Smooth muscle cell (in vitro differentiated cells): ENCODE results near the gene STK39. TPM values are rescaled to one million over a fixed set of nuclear protein-coding genes. Genes with fewer than 3 reads are reported as not detected.

Source experiments
- DNase-seq: peaks from one replicate; lab custom pipeline; 2025; ENCODE audit not compliant: unreplicated experiment; lab: John Stamatoyannopoulos, UW
- H2AFZ ChIP-seq: fragments of 200-600 bp; sonication (generic); 2 replicates; pipeline ENCODE4 v1.6.0; 2016; ENCODE audit warnings: antibody characterized with exemption, low read depth, mild to moderate bottlenecking
- H3F3A ChIP-seq: fragments of 200-600 bp; sonication (generic); 2 replicates; pipeline ENCODE4 v1.6.0; 2017; ENCODE audit warnings: antibody characterized with exemption, low read depth
- H3K27ac ChIP-seq: fragments of 200-600 bp; sonication (generic); 2 replicates; pipeline ENCODE4 v1.5.1; 2016; ENCODE audit warnings: low read depth, mild to moderate bottlenecking
- H3K27me3 ChIP-seq: fragments of 200-600 bp; sonication (generic); 2 replicates; pipeline ENCODE4 v1.6.1; 2016; ENCODE audit warnings: low read depth, mild to moderate bottlenecking
- H3K36me3 ChIP-seq: fragments of 200-600 bp; sonication (generic); 2 replicates; pipeline ENCODE4 v1.5.1; 2016; ENCODE audit warnings: low read depth
- H3K4me1 ChIP-seq: fragments of 200-600 bp; sonication (generic); 2 replicates; pipeline ENCODE4 v1.5.1; 2016; ENCODE audit warnings: low read depth
- H3K4me2 ChIP-seq: fragments of 200-600 bp; sonication (generic); 2 replicates; pipeline ENCODE4 v1.6.0; 2016; ENCODE audit warnings: mild to moderate bottlenecking
- H3K4me3 ChIP-seq: fragments of 200-600 bp; sonication (generic); 2 replicates; pipeline ENCODE4 v1.5.1; 2016; ENCODE audit warnings: mild to moderate bottlenecking
- H3K79me2 ChIP-seq: fragments of 200-600 bp; sonication (generic); 2 replicates; pipeline ENCODE4 v1.6.0; 2016; ENCODE audit warnings: low read depth, mild to moderate bottlenecking
- H3K9ac ChIP-seq: fragments of 200-600 bp; sonication (generic); 2 replicates; pipeline ENCODE4 v1.6.0; 2016; ENCODE audit warnings: low read depth
- H3K9me3 ChIP-seq: fragments of 200-600 bp; sonication (generic); replicated peaks from 2 replicates; pipeline ENCODE4 v1.5.1; 2016; ENCODE audit warnings: low read depth
- H4K20me1 ChIP-seq: fragments of 200-600 bp; sonication (generic); 2 replicates; pipeline ENCODE4 v1.6.0; 2016; ENCODE audit warnings: low read depth
- WGBS: methylation state at CpG from one replicate; pipeline ENCODE4 v1.1.7; 2016; ENCODE audit warnings: low lambda C conversion rate; 5-methylcytosine and 5-hydroxymethylcytosine counted together
- polyA plus RNA-seq: library from polyadenylated mRNA; unstranded; fragments of >200 nt; fragmentation: Nextera tagmentation; extraction: Ambion mirVana; gene quantifications from 2 replicates; pipeline ENCODE4 v1.2.1, GENCODE V29; 2016
- total RNA-seq: library from RNA; depleted of rRNA; stranded (reverse); fragments of >200 nt; gene quantifications from 2 replicates; pipeline ENCODE4 v1.2.3, GENCODE V29; 2014
- TF ChIP-seq, protein P1 (sequence below): fragments of 200-600 bp; sonication (generic); IDR thresholded peaks from 2 replicates; pipeline ENCODE4 v1.5.1; 2017; ENCODE audit warnings: borderline replicate concordance, mild to moderate bottlenecking, antibody characterized with exemption; ENCODE audit not compliant: insufficient read depth, poor library complexity, severe bottlenecking

Gene STK39
- total and polyA plus RNA-seq, 2 experiments from 2014 or later = 21.1 to 37.8 TPM

DNA sequence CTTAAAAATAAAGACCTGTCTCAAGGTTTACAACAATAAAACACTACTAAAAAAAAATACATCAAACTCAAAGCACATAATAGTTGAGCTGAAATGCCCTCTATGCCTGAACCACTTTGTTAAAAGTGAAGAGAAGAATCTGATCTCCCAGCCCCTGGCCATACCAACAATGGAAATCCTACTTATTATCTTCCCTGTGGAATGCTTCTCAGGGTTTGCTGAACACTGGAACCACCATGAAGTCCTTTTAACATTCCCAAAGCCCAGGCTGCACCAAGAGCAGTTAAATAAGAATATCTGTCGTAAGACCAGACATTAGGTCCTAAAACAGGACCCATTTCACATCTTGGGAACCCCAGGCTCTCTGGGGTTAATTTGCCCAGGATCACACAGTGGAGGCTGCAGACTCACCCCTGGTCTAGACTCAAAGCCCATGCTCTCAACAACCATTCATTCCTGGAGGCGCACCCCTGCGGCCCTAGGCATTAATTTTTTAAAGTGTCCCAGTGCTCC lies 285.8 kb downstream of the STK39 start:
- no peak overlapping the region for H3K4me2 ChIP-seq
- no peak overlapping the region for H2AFZ ChIP-seq
- H4K20me1 ChIP-seq = no peaks in the 10 kb centered on the region
- H3K79me2 ChIP-seq = no peaks in the 10 kb centered on the region
- no peak for DNase-seq
- WGBS = 82% methylated on average over 3 of the region's 3 CpGs
- peaks cover 17% of the 10 kb centered on the region for H3K4me1 ChIP-seq
- H3K4me3 ChIP-seq = no peak overlapping the region
- H3K27ac ChIP-seq = no peak overlapping the region
- TF ChIP-seq, protein P1, sequence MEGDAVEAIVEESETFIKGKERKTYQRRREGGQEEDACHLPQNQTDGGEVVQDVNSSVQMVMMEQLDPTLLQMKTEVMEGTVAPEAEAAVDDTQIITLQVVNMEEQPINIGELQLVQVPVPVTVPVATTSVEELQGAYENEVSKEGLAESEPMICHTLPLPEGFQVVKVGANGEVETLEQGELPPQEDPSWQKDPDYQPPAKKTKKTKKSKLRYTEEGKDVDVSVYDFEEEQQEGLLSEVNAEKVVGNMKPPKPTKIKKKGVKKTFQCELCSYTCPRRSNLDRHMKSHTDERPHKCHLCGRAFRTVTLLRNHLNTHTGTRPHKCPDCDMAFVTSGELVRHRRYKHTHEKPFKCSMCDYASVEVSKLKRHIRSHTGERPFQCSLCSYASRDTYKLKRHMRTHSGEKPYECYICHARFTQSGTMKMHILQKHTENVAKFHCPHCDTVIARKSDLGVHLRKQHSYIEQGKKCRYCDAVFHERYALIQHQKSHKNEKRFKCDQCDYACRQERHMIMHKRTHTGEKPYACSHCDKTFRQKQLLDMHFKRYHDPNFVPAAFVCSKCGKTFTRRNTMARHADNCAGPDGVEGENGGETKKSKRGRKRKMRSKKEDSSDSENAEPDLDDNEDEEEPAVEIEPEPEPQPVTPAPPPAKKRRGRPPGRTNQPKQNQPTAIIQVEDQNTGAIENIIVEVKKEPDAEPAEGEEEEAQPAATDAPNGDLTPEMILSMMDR = no peak
- no peaks in the 10 kb centered on the region for H3K27me3 ChIP-seq
- no peak overlapping the region for H3K9ac ChIP-seq
- no peaks in the 10 kb centered on the region for H3K9me3 ChIP-seq
- no peaks in the 10 kb centered on the region for H3F3A ChIP-seq
- no peaks in the 10 kb centered on the region for H3K36me3 ChIP-seq

DNA sequence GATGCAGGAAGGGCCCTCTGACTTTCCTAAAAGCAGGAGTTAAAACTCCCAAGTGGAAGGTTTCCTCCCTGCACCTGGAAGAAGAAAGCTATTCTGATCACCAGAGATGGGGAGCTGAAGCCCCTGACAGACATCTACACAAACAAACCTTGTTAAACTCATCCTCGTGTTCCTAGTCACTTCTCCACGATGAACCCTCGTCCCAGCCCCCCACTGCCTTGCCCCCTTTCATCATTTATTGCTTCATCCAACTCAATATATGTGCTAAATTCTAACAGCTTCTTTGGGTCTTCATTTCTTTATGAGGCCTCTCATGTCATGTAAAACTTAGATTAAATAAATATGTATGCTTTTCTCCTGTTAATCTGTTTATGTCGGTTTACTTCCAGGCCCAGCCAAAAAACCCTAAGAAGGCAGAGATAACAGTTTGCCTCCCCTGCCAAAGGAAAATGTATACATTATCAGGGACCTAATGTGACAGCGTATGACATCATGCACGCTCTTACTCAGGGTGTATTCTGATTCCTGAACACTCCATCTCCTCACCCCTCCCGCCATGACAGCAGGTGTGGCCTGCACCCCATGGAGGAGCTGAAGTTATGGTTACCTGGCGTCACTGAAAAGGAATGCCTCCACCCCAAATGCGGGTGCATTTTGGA lies 287.2 kb downstream of the STK39 start:
- H3K9ac ChIP-seq = no peak overlapping the region
- no peaks in the 10 kb centered on the region for H3K79me2 ChIP-seq
- no peaks in the 10 kb centered on the region for H4K20me1 ChIP-seq
- H3K4me2 ChIP-seq = no peak overlapping the region
- H3K9me3 ChIP-seq = no peaks in the 10 kb centered on the region
- H3K27me3 ChIP-seq = no peaks in the 10 kb centered on the region
- H3K27ac ChIP-seq = no peak overlapping the region
- H3K4me3 ChIP-seq = no peak overlapping the region
- peaks cover 18% of the 10 kb centered on the region for H3K4me1 ChIP-seq
- H2AFZ ChIP-seq = no peak overlapping the region
- TF ChIP-seq, protein P1 = no peak
- no peak for DNase-seq
- no peaks in the 10 kb centered on the region for H3K36me3 ChIP-seq
- H3F3A ChIP-seq = no peaks in the 10 kb centered on the region
- 92% methylated on average over 9 of the region's 9 CpGs for WGBS

DNA sequence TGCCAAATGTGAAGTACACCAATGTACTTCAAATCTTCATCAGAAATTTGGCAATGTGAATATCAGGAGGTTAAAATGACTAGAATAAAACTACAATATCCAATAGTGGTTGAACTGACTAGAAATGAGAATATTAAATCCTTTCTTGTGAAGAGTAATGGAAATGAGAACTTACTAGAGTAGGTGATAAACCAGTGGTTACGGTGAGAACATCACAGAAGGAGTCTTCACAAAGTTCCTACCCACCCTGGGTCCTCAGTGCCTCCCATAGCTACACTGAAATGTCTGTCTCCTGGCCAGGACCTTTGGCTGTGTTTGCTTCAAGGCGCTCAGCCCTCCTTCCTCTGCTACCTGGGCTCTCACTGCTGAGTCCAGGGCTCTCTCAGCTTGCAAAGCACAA lies 289.7 kb downstream of the STK39 start:
- no peak overlapping the region for H2AFZ ChIP-seq
- H3K79me2 ChIP-seq = no peaks in the 10 kb centered on the region
- no peak overlapping the region for H3K9ac ChIP-seq
- H3K9me3 ChIP-seq = no peaks in the 10 kb centered on the region
- no peak overlapping the region for H3K4me3 ChIP-seq
- H3K4me1 ChIP-seq = peaks cover 21% of the 10 kb centered on the region
- no peaks in the 10 kb centered on the region for H3K27me3 ChIP-seq
- H4K20me1 ChIP-seq = no peaks in the 10 kb centered on the region
- no peaks in the 10 kb centered on the region for H3F3A ChIP-seq
- TF ChIP-seq, protein P1 = no peak
- no peak overlapping the region for H3K4me2 ChIP-seq
- H3K36me3 ChIP-seq = no peaks in the 10 kb centered on the region
- no peak for DNase-seq
- H3K27ac ChIP-seq = no peak overlapping the region
- 95% methylated on average over 2 of the region's 2 CpGs for WGBS
